Measurements from ENCODE around the gene DKKL1.
A peak's percentile ranks its signal among the peaks of the same experiment; 100 is the strongest.
"Not testable (repeated sequence)": the region's sequence is repeated elsewhere in the genome, so short reads cannot be mapped to it uniquely, and the experiment has no call there.

DKKL1 gene

GRCh38 chr19:49363268-49364082, at the start of gene DKKL1:
TSS of gene DKKL1 (plus strand) at chr19:49363877. CDS start at chr19:49363999, 122 bp downstream.
- peak; percentile 50 for DNase-seq

- no peak for DNase-seq
Observed at GRCh38 chr19:49315111-49315510, 48.6 kb upstream of the DKKL1 start.

- DNase-seq = no peak
Observed at GRCh38 chr19:49316284-49316683, 47.4 kb upstream of the DKKL1 start.

GRCh38 chr19:49318296-49318695, 45.4 kb upstream of the DKKL1 start:
- no peak for DNase-seq

DNA sequence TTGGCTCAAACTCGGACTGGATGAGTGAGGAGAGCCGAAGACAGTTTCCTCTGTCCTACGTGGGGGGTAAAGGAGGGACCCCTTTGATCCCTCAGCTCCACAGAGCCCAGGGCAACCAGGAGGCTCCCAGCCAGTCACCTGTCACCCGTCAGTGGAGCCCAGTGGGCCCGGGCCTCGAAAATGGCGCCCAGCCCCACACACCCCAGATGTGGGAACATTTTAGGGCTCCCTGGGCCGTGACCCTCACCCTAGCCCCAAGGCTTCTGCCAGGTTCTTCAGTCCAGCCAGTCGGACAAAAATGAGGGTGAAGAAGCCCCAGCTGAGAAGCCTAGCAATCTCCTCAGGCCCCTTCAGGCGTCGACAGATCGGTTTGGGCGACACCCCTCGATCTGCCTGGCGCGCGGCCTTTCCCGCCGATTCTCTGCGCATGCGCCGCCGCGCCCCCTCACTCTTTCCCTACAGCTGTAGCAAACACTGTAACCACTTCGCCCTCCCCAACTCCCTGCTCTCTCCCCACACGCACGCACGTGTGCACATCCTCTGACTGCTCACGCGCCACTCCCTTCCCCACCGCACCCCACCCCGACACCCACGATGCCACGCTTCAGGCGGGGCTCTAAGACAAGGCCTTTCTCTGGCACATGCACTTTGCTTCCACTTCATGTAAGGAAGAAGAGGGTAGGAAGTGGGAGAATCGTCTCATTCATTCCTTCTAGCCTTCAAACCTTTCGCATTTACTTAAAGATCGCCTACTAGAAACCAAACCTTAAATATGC, 38.7 kb upstream of the DKKL1 start, which contains the start of gene SLC6A16:
Gene SLC6A16, minus strand, starts transcription at position 391 of the 776 bp plus-strand sequence. CDS start 13,844 bp downstream, outside the sequence.
- DNase-seq = no peak

- not testable (repeated sequence) for DNase-seq
Observed at GRCh38 chr19:49325756-49326155, 37.9 kb upstream of the DKKL1 start.

- DNase-seq = no peak
Observed at GRCh38 chr19:49326165-49326704, 37.4 kb upstream of the DKKL1 start.

DNA sequence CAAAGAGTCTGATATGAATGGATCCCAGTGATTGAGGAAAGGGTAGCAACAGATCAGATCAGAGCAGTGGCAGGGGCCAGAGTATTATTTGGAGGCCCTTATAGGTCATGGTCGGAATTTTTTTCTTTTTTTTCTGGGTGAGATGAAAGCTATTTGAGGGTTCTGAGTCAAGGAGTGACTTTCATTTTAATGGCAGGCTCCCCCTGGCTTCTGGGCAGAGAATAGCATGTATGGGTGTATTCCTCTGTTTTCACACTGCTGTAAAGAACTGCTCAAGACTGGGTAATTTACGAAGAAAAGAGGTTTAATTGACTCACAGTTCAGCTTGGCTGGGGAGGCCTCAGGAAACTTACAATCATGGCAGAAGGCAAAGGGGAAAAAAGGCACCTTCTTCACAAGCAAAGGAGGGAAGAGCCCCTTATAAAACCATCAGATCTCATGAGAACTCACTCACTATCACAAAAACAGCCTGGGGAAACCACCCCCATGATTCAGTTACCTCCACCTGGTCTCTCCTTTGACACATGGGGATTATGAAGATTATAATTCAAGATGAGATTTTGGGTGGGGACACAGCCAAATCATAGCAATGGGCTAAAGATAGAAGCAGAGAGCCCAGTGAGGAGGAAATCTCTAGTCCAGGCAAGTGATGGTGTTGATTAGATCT, 35.7 kb upstream of the DKKL1 start:
- DNase-seq = no peak

- DNase-seq = no peak
Observed at GRCh38 chr19:49328741-49329140, 34.9 kb upstream of the DKKL1 start.

GRCh38 chr19:49331187-49331586, 32.5 kb upstream of the DKKL1 start:
- not testable (repeated sequence) for DNase-seq

GRCh38 chr19:49331616-49332055, 32.0 kb upstream of the DKKL1 start:
- no peak for DNase-seq

DNA sequence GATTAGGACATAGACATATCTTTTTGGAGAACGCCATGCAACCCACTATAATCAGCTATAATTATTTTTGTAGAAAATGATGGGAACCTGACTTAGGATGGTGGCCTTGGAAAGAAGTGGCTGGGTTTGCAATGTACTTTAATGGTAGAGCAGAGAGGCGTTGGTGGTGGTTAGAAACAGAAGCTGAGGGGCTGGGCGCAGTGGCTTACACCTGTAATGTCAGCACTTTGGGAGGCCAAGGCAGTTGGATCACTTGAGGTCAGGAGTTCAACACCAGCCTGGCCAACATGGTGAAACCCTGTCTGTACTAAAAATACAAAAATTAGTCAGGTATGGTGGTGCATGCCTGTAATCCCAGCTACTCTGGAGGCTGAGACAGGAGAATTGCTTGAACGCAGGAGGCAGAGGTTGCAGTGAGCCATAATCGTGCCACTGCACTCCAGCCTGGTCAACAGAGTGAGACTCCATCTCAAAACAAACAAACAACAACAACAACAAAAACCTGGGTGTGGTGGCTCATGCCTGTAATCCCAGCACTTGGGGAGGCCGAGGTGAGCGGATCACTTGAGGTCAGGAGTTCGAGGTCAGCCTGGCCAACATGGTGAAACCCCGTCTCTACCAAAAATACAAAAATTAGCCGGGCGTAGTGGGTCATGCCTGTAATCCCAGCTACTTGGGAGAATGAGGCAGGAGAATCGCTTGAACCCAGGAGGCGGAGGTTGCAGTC, 30.8 kb upstream of the DKKL1 start:
- not testable (repeated sequence) for DNase-seq

DNA sequence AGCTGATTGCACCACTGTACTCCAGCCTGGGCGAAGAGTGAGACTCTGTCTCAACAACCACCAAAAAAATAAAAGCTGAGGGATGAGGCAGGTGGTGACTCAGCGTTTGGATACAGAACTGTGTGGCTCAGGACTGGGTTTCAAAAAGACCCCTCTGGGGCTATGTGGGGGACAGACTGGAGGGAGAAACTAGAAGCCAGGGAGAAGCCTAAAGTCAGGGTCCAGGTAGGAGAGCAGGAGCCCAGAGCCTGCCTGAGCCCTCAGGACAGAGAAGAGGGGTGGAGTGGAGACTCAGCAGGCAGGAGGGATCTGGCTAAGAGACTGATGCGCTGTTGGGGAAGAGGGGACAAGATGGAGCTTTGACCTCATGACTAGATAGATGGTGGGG, 30.3 kb upstream of the DKKL1 start:
- DNase-seq = no peak

GRCh38 chr19:49333811-49334288, 29.8 kb upstream of the DKKL1 start:
- DNase-seq = no peak

- DNase-seq = no peak
Observed at GRCh38 chr19:49335071-49335783, 28.4 kb upstream of the DKKL1 start, which contains the start of gene CD37. TSS of gene CD37 (plus strand) at chr19:49335406. CDS start at chr19:49335541, 135 bp downstream.

DNA sequence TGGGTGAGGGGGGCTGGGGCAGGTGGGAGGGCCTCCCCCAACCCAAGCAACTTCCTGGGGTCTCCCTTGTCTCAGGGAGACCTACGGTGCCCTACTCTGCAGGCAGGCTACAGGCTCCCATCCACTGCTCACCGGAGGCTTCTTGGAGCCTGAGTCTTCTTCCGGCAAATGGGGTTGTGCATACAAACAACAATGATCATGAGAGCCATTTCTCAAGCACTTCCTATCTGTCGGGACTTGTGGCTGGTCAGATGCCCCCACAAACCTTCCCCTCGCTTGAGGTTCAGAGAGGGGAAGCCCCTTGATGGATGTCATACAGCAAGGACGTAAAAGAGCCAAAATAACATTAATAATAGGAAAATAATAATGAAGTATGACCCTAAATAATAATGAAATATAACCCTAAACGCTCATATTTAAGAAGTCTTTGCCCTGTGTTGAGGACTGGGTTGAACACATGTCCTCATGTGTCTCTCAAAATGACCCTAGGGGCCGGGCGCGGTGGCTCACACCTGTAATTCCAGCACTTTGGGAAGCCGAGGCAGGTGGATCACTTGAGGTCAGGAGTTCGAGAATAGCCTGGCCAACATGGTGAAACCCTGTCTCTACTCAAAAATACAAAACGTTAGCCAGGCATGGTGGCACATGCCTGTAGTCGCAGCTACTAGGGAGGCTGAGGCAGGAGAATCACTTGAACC, 27.7 kb upstream of the DKKL1 start:
- no peak for DNase-seq

- no peak for DNase-seq
Observed at GRCh38 chr19:49336482-49337266, 27.0 kb upstream of the DKKL1 start.

GRCh38 chr19:49337267-49338022, 26.2 kb upstream of the DKKL1 start:
- no peak for DNase-seq

All from NCI-H146 (cell line).